H1 (cell line): ENCODE results near the gene ARHGDIB. TPM values are rescaled to one million over a fixed set of nuclear protein-coding genes. Genes with fewer than 3 reads are reported as not detected.

Experiments used
- ASH2L ChIP-seq: fragments of 200-600, 300-600 bp; sonication (generic); IDR thresholded peaks from one replicate; pipeline ENCODE4 v1.7.1; 2017; ENCODE audit warnings: low read length
- CHD7 ChIP-seq: fragments of 300-600 bp; sonication (generic); IDR thresholded peaks from 2 replicates; pipeline ENCODE4 v1.7.1; 2012; ENCODE audit warnings: low read length, moderate library complexity, mild to moderate bottlenecking, inconsistent platforms; ENCODE audit not compliant: insufficient replicate concordance
- CTCF ChIP-seq, 3 experiments: IDR thresholded peaks; 1 replicate in 2 of 3; 2 replicates in 1 of 3; pipeline versions ENCODE4 v1.5.1 to v1.6.1; 2011; ENCODE audit warnings: low read length in 3 of 3, mild to moderate bottlenecking in 3 of 3, inconsistent platforms in 2 of 3, low read depth in 1 of 3, moderate library complexity in 1 of 3; ENCODE audit not compliant: insufficient read depth in 1 of 3; ENCODE audit errors: control extremely low read depth in 1 of 3
- EGR1 ChIP-seq: IDR thresholded peaks from 2 replicates; pipeline ENCODE4 v1.6.1; 2011; ENCODE audit warnings: low read depth, low read length, borderline replicate concordance
- EP300 ChIP-seq, 2 experiments: IDR thresholded peaks; 1 replicate in 1 of 2; 2 replicates in 1 of 2; pipeline ENCODE4 v1.6.1; 2011 to 2012; ENCODE audit warnings: low read depth in 2 of 2, low read length in 2 of 2, mild to moderate bottlenecking in 2 of 2, borderline replicate concordance in 1 of 2, inconsistent platforms in 1 of 2, moderate library complexity in 1 of 2
- POLR2A ChIP-seq, 2 experiments: IDR thresholded peaks; 1 replicate in 1 of 2; 2 replicates in 1 of 2; pipeline ENCODE4 v1.6.1; 2011; ENCODE audit warnings: low read depth in 2 of 2, low read length in 2 of 2, mild to moderate bottlenecking in 2 of 2; ENCODE audit errors: control extremely low read depth in 1 of 2
- SIRT6 ChIP-seq: IDR thresholded peaks from one replicate; pipeline ENCODE4 v1.7.1; 2012; ENCODE audit warnings: low read length, inconsistent platforms
- TAF1 ChIP-seq: IDR thresholded peaks from 2 replicates; pipeline ENCODE4 v1.6.1; 2011; ENCODE audit warnings: mild to moderate bottlenecking, low read depth, low read length
- polyA plus RNA-seq, 7 experiments: library from polyadenylated mRNA; depleted of rRNA in 3 of 7; stranded (reverse) in 5 of 7; unstranded in 2 of 7; fragments of >200 nt in 5 of 7; fragments of 200-250 nt in 2 of 7; gene quantifications; 1 replicate in 5 of 7; 2 replicates in 1 of 7; 4 replicates in 1 of 7; pipeline versions ENCODE4 v1.2.1 to v1.2.3, GENCODE V29; 2011 to 2013; ENCODE audit warnings: missing spikeins in 2 of 7, mixed read lengths in 2 of 7
- total RNA-seq: library from RNA; stranded (reverse); fragmentation: NEBNext Ultra II Directional; extraction: Animal tissue kit (Norgen Biotek cat#: 25700); gene quantifications from 2 replicates; pipeline ENCODE4 v1.2.1, GENCODE V29; 2021
- TF ChIP-seq, protein P1 (sequence below): IDR thresholded peaks from 2 replicates; pipeline ENCODE4 v1.6.1; 2012; ENCODE audit warnings: inconsistent platforms

Gene ARHGDIB
- total and polyA plus RNA-seq, 2 of the 8 experiments (the other 6 are each of a cell fraction or from before 2014, with no cell fraction given), result 0.82 to 1.3 TPM

- no peak for TF ChIP-seq CHD7
- no peak for TF ChIP-seq CTCF (IDR thresholded peaks at IDR 0.05; ENCODE audit: control extremely low read depth in 1 of 3, insufficient read depth in 1 of 3, low read depth in 1 of 3, low read length in 3 of 3)
- TF ChIP-seq TAF1, result no peak
- TF ChIP-seq EGR1, result no peak
- TF ChIP-seq, protein P1, sequence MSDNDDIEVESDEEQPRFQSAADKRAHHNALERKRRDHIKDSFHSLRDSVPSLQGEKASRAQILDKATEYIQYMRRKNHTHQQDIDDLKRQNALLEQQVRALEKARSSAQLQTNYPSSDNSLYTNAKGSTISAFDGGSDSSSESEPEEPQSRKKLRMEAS, result no peak
- TF ChIP-seq SIRT6, result no peak
- TF ChIP-seq EP300 (IDR thresholded peaks at IDR 0.05; ENCODE audit: borderline replicate concordance in 1 of 2, low read depth in 2 of 2, low read length in 2 of 2), result no peak
- TF ChIP-seq ASH2L, result no peak
- TF ChIP-seq POLR2A (IDR thresholded peaks at IDR 0.05; ENCODE audit: control extremely low read depth in 1 of 2, low read depth in 2 of 2, low read length in 2 of 2), result no peak
These were observed 14.1 kb upstream of the ARHGDIB start (continued) for GRCh38 chr12:14975457-14975856.
